22Rv1 (cell line): ENCODE results near the gene LITAF.

Experiments
- ZFX ChIP-seq: fragments of 450-650 bp; IDR thresholded peaks from 2 replicates; pipeline ENCODE4 v1.6.1; 2017; ENCODE audit warnings: antibody characterized with exemption, borderline replicate concordance
- TF ChIP-seq, protein P1 (sequence below): fragments of 450-650 bp; IDR thresholded peaks from 2 replicates; pipeline ENCODE4 v1.5.1; 2017; ENCODE audit warnings: mild to moderate bottlenecking

DNA sequence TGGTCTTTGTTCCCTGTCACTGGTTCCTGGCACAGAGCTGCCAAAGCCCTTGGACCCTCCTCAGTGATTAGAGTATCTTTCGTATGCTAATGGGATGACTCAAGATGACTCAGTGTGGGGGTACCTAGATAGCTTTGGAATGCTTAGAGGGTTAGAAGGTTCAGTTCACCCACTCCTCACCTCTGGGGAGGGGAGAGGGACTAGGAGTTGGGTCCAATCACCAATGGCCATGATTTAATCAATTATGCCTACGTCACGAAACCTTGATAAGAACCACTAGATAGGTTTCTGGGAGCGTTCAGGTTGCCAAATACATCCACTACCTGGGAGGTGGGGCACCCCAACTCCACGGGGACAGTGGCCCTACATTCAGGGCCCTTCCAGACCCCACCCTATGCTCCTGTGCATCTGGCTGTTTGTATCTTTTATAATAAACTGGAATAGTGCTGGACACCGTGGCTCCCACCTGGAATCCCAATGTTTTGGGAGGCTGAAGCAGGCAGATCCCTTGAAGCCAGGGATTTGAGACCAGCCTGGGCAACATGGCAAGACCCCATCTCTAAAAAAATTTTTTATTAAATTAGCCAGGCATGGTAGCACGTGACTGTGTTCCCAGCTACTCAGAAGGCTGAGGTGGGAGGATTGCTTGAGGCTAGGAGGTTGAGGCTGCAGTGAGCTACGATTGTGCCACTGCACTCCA, 29.2 kb upstream of the LITAF start:
- TF ChIP-seq, protein P1, sequence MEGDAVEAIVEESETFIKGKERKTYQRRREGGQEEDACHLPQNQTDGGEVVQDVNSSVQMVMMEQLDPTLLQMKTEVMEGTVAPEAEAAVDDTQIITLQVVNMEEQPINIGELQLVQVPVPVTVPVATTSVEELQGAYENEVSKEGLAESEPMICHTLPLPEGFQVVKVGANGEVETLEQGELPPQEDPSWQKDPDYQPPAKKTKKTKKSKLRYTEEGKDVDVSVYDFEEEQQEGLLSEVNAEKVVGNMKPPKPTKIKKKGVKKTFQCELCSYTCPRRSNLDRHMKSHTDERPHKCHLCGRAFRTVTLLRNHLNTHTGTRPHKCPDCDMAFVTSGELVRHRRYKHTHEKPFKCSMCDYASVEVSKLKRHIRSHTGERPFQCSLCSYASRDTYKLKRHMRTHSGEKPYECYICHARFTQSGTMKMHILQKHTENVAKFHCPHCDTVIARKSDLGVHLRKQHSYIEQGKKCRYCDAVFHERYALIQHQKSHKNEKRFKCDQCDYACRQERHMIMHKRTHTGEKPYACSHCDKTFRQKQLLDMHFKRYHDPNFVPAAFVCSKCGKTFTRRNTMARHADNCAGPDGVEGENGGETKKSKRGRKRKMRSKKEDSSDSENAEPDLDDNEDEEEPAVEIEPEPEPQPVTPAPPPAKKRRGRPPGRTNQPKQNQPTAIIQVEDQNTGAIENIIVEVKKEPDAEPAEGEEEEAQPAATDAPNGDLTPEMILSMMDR = no peak
- no peak for TF ChIP-seq ZFX
